T-helper 17 cell (primary cell): ENCODE results near the gene FAM83G. TPM values are rescaled to one million over a fixed set of nuclear protein-coding genes. Genes with fewer than 3 reads are reported as not detected.
"Not testable (repeated sequence)": the region's sequence is repeated elsewhere in the genome, so short reads cannot be mapped to it uniquely, and the experiment has no call there.

Source experiments
- ATAC-seq: fragments of 150-1000 bp; cut with Tn5 transposase; 2 replicates; pipeline ENCODE4 v1.10.0; 2021; ENCODE audit warnings: mild to moderate bottlenecking, moderate library complexity
- DNase-seq, 3 donors: peaks; one replicate each; pipeline versions ENCODE4 v3.0.0 to v3.0.0-alpha.2; 2020 to 2021
- H3K9me3 ChIP-seq: one replicate; pipeline ENCODE4 v1.7.0; 2013; ENCODE audit warnings: low read length, mild to moderate bottlenecking; ENCODE audit not compliant: control insufficient read depth, poor library complexity, severe bottlenecking
- H3K27ac Mint-ChIP-seq: one replicate; pipeline ENCODE4 v1.8.0; 2022; ENCODE audit warnings: mild to moderate bottlenecking, moderate library complexity, mixed read lengths
- H3K27me3 Mint-ChIP-seq: one replicate; pipeline ENCODE4 v1.8.0; 2022; ENCODE audit warnings: mixed read lengths
- H3K36me3 Mint-ChIP-seq: one replicate; pipeline ENCODE4 v1.8.0; 2022; ENCODE audit warnings: low read depth, mixed read lengths
- H3K4me1 Mint-ChIP-seq: one replicate; pipeline ENCODE4 v1.8.0; 2022; ENCODE audit warnings: mild to moderate bottlenecking, mixed read lengths
- H3K4me3 Mint-ChIP-seq: one replicate; pipeline ENCODE4 v1.8.0; 2022; ENCODE audit warnings: mild to moderate bottlenecking, moderate library complexity, mixed read lengths
- total RNA-seq, 4 donors: library from RNA in 2 of 4; stranded (reverse) in 2 of 4; gene quantifications; one replicate each; pipeline ENCODE4 v1.2.3 and lab custom pipeline; 2022 to 2026

FAM83G gene
- total RNA-seq: 1 to 10 TPM; 7.8 to 7.9 TPM
- total RNA-seq (lab: John Stamatoyannopoulos, UW): 27.3 to 87.5 reads per million in 2 donors

DNA sequence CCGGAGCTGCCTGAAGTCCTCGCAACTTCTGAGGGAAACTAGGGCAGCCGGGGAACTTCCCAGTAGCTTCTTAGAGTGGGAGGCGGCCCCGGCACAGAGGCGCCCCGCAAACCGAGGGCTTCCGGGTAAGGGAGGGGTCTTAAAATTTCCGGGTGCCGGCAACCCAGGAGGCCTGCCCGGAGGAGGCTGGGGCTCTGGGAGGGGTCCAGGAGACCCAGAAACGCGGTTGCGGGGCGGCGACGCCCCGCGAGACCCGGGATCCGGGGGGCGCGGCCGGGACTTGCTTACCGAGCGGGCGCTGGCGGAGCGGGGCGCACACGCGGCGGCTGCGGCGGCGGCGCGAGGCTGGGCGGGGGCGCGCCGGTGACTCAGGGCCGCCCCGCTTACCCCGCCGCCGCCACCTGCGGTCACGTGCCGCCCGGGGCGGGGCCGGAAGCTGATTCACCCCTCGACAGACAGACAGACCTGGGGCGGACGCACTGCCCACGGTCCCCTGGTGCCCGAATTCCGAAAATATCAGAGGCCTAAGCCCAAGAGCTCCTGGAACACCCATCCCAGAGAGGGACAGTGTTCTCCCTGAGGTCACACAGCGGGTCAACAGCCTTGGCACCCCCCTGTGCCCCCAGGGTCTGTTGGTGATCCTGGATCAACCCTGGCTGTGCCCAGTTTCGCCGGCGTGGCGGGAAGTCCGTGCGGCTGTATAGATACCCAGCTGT is at the start of gene FAM83G:
FAM83G (minus strand) TSS at position 344 of the 716 bp plus-strand sequence. CDS start 723 bp downstream, outside the sequence.
- peak; percentile 86 for ATAC-seq
- peak within 1 kb of the TSS; percentile 83 for H3K27ac Mint-ChIP-seq
- H3K4me3 Mint-ChIP-seq: peak within 1 kb of the TSS; percentile 93
- peak; percentile 77 to 84 (median 83) for DNase-seq
- H3K4me1 Mint-ChIP-seq: peaks cover 18% of the 10 kb centered on the region
- peaks cover 3% of the 10 kb centered on the region for H3K36me3 Mint-ChIP-seq
- H3K27me3 Mint-ChIP-seq: no peaks in the 10 kb centered on the region
- H3K9me3 ChIP-seq: no peaks in the 10 kb centered on the region

DNA sequence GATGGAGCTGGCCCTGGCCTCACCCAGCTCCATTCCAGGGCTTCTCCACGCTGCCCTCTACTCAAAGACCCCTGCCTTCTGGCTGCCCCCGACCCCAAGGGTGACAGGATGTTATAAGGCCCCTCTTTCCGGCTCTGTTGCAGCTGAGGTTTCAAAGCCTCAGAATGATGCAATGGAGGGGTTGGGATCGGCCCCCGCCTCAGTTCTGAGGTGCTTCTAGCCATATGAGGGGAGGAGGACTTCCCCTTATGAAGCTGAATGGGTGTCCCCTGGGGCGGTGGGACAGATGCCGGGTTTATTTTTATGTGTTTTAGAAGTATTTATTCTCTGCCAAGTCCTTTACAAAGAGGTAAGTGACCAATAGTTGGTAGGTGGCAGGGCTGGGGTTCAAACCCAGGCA is 44.3 kb upstream of the FAM83G start:
- H3K9me3 ChIP-seq, ATAC-seq, H3K36me3 Mint-ChIP-seq, H3K4me1 Mint-ChIP-seq, H3K27ac Mint-ChIP-seq, H3K27me3 Mint-ChIP-seq, DNase-seq, H3K4me3 Mint-ChIP-seq: not testable (repeated sequence)

GRCh38 chr17:19047510-19047909 is 42.9 kb upstream of the FAM83G start:
- H3K9me3 ChIP-seq, H3K27ac Mint-ChIP-seq, H3K27me3 Mint-ChIP-seq, H3K4me1 Mint-ChIP-seq, ATAC-seq, DNase-seq, H3K36me3 Mint-ChIP-seq, H3K4me3 Mint-ChIP-seq: not testable (repeated sequence)

GRCh38 chr17:19046782-19047375 is 42.3 kb upstream of the FAM83G start, which contains the start of gene GRAP:
Gene GRAP, minus strand, starts transcription at chr17:19046957. Its CDS starts 31 bp downstream, at chr17:19046926.
- not testable (repeated sequence) for H3K36me3 Mint-ChIP-seq, H3K27ac Mint-ChIP-seq, H3K9me3 ChIP-seq, H3K4me3 Mint-ChIP-seq, H3K27me3 Mint-ChIP-seq, H3K4me1 Mint-ChIP-seq, DNase-seq
- ATAC-seq: peak; percentile 87

DNA sequence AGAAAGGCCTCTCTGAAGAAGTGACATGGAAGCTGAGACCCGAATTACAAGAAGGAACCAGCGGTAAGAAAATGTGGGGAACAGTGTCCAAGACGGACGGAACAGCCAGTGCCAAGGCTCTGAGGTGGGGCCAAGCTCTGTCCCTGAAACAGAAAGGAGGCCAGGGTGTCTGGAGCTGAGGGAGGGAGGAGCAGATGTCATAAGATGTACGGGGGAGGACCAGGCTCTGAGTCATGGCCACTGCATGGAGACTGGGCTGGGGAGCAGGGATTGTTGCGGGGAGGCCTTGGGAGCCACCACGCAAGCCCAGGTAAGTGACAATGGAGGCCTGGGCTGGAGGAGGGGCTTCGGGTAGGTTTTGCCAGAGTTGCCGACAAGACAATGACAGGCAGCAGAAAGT is 40.1 kb upstream of the FAM83G start:
- not testable (repeated sequence) for H3K27me3 Mint-ChIP-seq, H3K27ac Mint-ChIP-seq, H3K9me3 ChIP-seq, ATAC-seq, DNase-seq, H3K4me1 Mint-ChIP-seq, H3K4me3 Mint-ChIP-seq, H3K36me3 Mint-ChIP-seq

DNA sequence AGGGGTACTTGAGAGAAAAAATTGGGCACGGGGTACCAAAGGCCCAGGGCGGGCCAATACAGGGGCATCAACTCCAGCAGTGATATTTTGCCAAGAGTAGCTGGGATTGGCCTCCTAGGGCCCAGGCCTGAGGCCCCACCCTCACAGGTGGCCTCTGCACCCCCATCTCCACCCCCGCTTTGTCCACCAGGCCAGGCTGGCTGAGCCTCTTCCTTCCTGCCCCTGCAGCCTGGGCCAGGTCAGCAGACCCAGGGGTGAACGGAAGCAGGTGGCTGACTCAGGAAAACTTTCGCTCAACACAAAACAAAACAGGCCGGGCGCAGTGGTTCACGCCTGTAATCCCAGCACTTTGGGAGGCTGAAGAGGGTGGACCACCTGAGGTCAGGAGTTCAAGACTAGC is 38.5 kb upstream of the FAM83G start:
- H3K4me1 Mint-ChIP-seq, H3K4me3 Mint-ChIP-seq, H3K27me3 Mint-ChIP-seq, H3K9me3 ChIP-seq, H3K36me3 Mint-ChIP-seq, DNase-seq, ATAC-seq, H3K27ac Mint-ChIP-seq: not testable (repeated sequence)

- H3K36me3 Mint-ChIP-seq, H3K4me3 Mint-ChIP-seq, H3K9me3 ChIP-seq, ATAC-seq, DNase-seq, H3K27ac Mint-ChIP-seq, H3K27me3 Mint-ChIP-seq, H3K4me1 Mint-ChIP-seq: not testable (repeated sequence)
Measured at GRCh38 chr17:19042369-19042768, 37.8 kb upstream of the FAM83G start.

DNA sequence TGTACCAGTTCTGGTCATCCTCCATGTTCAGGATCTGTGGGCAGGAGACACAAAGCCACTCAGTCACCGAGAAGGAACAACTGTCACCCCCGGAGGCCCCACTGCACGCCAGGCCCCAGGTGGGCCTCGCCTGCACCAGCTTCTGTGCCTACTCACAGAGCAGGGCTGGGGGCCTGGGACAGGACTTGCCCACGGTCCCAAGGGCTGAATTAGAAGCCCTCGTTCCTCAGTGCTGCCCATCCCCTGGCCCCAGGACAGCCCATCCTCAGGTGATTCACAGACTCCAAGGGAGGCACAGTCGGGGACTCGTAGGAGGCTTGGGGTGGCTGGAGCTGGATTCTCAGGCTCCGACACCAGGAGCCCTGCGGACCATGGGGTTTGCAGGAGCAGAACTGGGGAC is 37.3 kb upstream of the FAM83G start:
- not testable (repeated sequence) for H3K27me3 Mint-ChIP-seq, H3K36me3 Mint-ChIP-seq, ATAC-seq, H3K4me3 Mint-ChIP-seq, DNase-seq, H3K27ac Mint-ChIP-seq, H3K4me1 Mint-ChIP-seq, H3K9me3 ChIP-seq

DNA sequence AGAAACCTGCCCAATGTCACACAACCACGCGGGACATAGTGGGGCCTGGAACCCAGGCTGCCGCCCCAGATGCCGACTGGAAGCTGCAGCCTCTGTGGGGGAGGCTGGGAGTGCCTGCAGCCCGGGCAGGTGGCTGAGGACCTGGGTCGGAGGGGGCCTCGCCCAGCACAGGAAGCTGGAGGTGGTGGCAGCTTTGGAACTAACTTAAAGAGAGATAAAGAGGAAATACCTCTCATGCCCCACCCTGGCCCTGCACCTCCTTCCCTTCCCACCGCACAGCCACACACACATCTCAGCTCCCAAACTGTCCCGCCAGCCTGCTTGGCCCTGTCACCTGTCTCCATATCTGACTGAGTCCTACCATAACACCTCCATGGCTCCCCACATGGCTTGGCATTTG is 35.8 kb upstream of the FAM83G start:
- H3K9me3 ChIP-seq, H3K4me1 Mint-ChIP-seq, DNase-seq, H3K36me3 Mint-ChIP-seq, H3K27me3 Mint-ChIP-seq: not testable (repeated sequence)
- peak; percentile 26 for ATAC-seq
- Mint-ChIP-seq H3K4me3 (peak overlapping the region; percentile 73), H3K27ac (peak overlapping the region; percentile 39)

DNA sequence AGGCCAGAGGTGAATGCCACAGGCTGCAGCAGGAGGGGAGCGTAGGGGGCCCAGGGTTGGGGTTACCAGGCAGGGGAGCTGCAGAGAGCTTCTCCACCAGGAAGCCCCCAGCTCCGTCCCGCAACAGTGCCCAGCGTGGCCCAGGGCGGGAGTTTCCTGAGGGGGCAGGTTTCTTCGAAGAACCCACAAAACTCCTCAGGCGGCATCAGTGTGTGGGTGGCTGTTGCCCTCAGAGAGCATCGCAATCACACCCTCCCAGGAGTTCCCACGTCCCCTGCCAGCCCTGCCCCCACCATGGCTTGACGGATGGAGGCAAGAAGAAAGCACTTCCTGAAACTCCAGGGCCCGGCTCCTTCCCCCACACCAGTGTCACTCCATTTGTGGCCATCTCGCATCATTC is 34.2 kb upstream of the FAM83G start:
- DNase-seq, H3K9me3 ChIP-seq, H3K4me3 Mint-ChIP-seq, H3K27ac Mint-ChIP-seq, H3K4me1 Mint-ChIP-seq, H3K36me3 Mint-ChIP-seq, H3K27me3 Mint-ChIP-seq: not testable (repeated sequence)
- ATAC-seq: peak; percentile 49

- H3K27me3 Mint-ChIP-seq, H3K27ac Mint-ChIP-seq, DNase-seq, H3K4me3 Mint-ChIP-seq, H3K4me1 Mint-ChIP-seq, H3K9me3 ChIP-seq, H3K36me3 Mint-ChIP-seq: not testable (repeated sequence)
- peak; percentile 38 for ATAC-seq
Measured at GRCh38 chr17:19038007-19038406, 33.4 kb upstream of the FAM83G start.

- H3K9me3 ChIP-seq, H3K36me3 Mint-ChIP-seq, H3K27ac Mint-ChIP-seq, DNase-seq, H3K4me3 Mint-ChIP-seq, H3K27me3 Mint-ChIP-seq, H3K4me1 Mint-ChIP-seq: not testable (repeated sequence)
- peak; percentile 29 for ATAC-seq
Measured at GRCh38 chr17:19037547-19037946, 33.0 kb upstream of the FAM83G start.

GRCh38 chr17:19036186-19036585 is 31.6 kb upstream of the FAM83G start:
- H3K27ac Mint-ChIP-seq, H3K4me3 Mint-ChIP-seq, H3K4me1 Mint-ChIP-seq, ATAC-seq, DNase-seq, H3K9me3 ChIP-seq, H3K36me3 Mint-ChIP-seq, H3K27me3 Mint-ChIP-seq: not testable (repeated sequence)
